Progenitor cell of endocrine pancreas (in vitro differentiated cells): Measurements from ENCODE around the gene LGI2. TPM values are rescaled to one million over a fixed set of nuclear protein-coding genes. Genes with fewer than 3 reads are reported as not detected.

Experiments
- DNase-seq: peaks from one replicate; pipeline ENCODE4 v3.0.0; 2021; ENCODE audit warnings: low spot score; ENCODE audit not compliant: unreplicated experiment
- H3K27ac Mint-ChIP-seq: 2 replicates; pipeline ENCODE4 v1.8.0; 2021; ENCODE audit warnings: mild to moderate bottlenecking, moderate library complexity, mixed read lengths
- H3K27me3 Mint-ChIP-seq: 2 replicates; pipeline ENCODE4 v1.8.0; 2021; ENCODE audit warnings: mixed read lengths
- H3K36me3 Mint-ChIP-seq: 2 replicates; pipeline ENCODE4 v1.8.0; 2022; ENCODE audit warnings: mixed read lengths; ENCODE audit not compliant: insufficient read depth
- H3K4me1 Mint-ChIP-seq: 2 replicates; pipeline ENCODE4 v1.8.0; 2021; ENCODE audit warnings: low read depth, mixed read lengths
- H3K4me3 Mint-ChIP-seq: 2 replicates; pipeline ENCODE4 v1.8.0; 2021; ENCODE audit warnings: low read depth, mild to moderate bottlenecking, moderate library complexity, mixed read lengths
- H3K9me3 Mint-ChIP-seq: 2 replicates; pipeline ENCODE4 v1.8.0; 2021; ENCODE audit warnings: low read depth, mixed read lengths
- CTCF ChIP-seq: fragments of 200-600 bp; sonication (generic); IDR thresholded peaks from one replicate; pipeline ENCODE4 v1.5.0; 2021; ENCODE audit warnings: antibody characterized with exemption, mild to moderate bottlenecking; ENCODE audit not compliant: unreplicated experiment
- total RNA-seq: library from RNA; stranded (reverse); gene quantifications from 2 replicates; pipeline ENCODE4 v1.2.1, GENCODE V29; 2021

LGI2 gene
- total RNA-seq, 1 donor from 2014 or later, result 17.4 TPM

- TF ChIP-seq CTCF, result no peak
- H3K4me3 Mint-ChIP-seq, result peak overlapping the region; percentile 78
- peak overlapping the region; percentile 79 for H3K27ac Mint-ChIP-seq
- DNase-seq, result no peak
- H3K9me3 Mint-ChIP-seq, result no peaks in the 10 kb centered on the region
- H3K4me1 Mint-ChIP-seq, result peaks cover 8% of the 10 kb centered on the region
- peaks cover 3% of the 10 kb centered on the region for H3K36me3 Mint-ChIP-seq
- peaks cover 41% of the 10 kb centered on the region for H3K27me3 Mint-ChIP-seq
Measured at GRCh38 chr4:25029479-25030276, 1.1 kb downstream of the LGI2 start.

DNA sequence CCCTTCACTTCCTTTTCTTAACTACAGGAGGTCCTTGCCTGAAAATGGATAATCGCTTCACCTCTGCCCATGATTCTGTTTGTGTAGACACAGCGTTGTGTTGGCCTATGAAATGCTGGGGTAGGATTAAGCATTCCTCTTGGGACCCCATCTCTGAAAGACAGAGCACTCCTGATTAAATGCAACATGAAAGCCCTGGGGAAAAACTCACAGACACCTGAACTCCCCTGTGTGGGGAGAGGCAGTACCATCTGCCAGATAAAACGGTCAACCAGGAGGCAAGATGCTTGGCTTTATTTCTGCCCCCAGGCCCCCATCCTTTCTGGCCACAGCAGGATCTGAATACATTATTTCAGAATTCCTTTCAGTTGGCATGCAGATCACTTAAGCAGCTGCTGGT is 1.9 kb downstream of the LGI2 start:
- Mint-ChIP-seq H3K27me3 (peaks cover 37% of the 10 kb centered on the region), H3K4me1 (peaks cover 8% of the 10 kb centered on the region), H3K36me3 (peaks cover 3% of the 10 kb centered on the region), H3K27ac (no peak overlapping the region), H3K4me3 (peak overlapping the region; percentile 78), H3K9me3 (no peaks in the 10 kb centered on the region)
- no peak for DNase-seq
- TF ChIP-seq CTCF, result no peak

- H3K4me1 Mint-ChIP-seq, result peaks cover 3% of the 10 kb centered on the region
- no peaks in the 10 kb centered on the region for H3K9me3 Mint-ChIP-seq
- no peak for DNase-seq
- H3K27ac Mint-ChIP-seq, result no peak overlapping the region
- H3K4me3 Mint-ChIP-seq, result no peak overlapping the region
- TF ChIP-seq CTCF, result no peak
- H3K27me3 Mint-ChIP-seq, result peaks cover 2% of the 10 kb centered on the region
- H3K36me3 Mint-ChIP-seq, result peaks cover 7% of the 10 kb centered on the region
Measured at GRCh38 chr4:25022766-25023165, 8.0 kb downstream of the LGI2 start.

DNA sequence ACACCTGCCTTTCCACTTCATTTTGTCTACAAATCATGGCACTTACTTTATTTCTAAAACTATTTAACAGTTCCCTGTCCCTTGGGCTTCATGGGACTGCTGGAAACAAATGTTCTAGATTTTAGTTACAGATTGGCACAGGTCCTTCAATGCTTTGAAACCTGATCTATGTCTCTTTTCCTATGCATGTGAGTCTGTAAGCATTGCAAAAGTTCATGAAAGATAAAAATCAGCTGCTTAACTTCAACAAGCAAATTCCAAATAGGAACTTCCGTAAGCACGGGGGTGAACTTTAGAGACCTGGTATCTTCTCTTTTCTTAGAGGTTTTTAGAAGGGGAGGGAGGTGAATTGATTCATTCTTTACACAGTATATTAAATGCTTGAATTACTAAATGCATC is 9.5 kb downstream of the LGI2 start:
- no peaks in the 10 kb centered on the region for H3K27me3 Mint-ChIP-seq
- peaks cover 3% of the 10 kb centered on the region for H3K4me1 Mint-ChIP-seq
- no peaks in the 10 kb centered on the region for H3K9me3 Mint-ChIP-seq
- no peak for DNase-seq
- no peak overlapping the region for H3K4me3 Mint-ChIP-seq
- no peak overlapping the region for H3K27ac Mint-ChIP-seq
- H3K36me3 Mint-ChIP-seq, result peaks cover 10% of the 10 kb centered on the region
- no peak for TF ChIP-seq CTCF

DNA sequence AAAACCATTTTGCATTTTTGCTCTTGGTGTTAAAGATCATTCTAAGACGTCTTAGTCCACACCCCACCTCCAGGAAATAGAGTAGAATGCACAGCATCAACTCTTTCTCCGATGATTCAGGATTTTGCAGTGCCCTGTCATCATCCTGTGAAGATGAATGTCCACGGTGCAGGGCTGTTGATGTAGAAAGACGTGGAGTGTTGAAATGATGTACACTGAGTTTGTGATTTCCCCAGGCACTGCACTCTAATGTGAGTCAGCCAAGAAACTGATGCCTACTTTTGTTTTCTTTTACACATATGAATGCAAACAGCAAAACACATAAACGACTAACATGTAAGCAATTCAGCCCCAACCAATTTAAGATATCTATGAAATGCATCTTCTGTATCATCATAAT is 10.5 kb downstream of the LGI2 start:
- Mint-ChIP-seq H3K4me1 (peaks cover 3% of the 10 kb centered on the region), H3K4me3 (no peak overlapping the region), H3K27me3 (no peaks in the 10 kb centered on the region), H3K36me3 (peaks cover 8% of the 10 kb centered on the region), H3K27ac (no peak overlapping the region), H3K9me3 (no peaks in the 10 kb centered on the region)
- no peak for TF ChIP-seq CTCF
- no peak for DNase-seq
